GM19438 (cell line): ENCODE measurements around the gene IL36A.

Experiments
- ATAC-seq: cut with Tn5 transposase; IDR thresholded peaks from one replicate; pipeline ENCODE4 v1.9.1; 2021; ENCODE audit warnings: low read depth; ENCODE audit not compliant: unreplicated experiment

The IL36A gene, protein sequence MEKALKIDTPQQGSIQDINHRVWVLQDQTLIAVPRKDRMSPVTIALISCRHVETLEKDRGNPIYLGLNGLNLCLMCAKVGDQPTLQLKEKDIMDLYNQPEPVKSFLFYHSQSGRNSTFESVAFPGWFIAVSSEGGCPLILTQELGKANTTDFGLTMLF

DNA sequence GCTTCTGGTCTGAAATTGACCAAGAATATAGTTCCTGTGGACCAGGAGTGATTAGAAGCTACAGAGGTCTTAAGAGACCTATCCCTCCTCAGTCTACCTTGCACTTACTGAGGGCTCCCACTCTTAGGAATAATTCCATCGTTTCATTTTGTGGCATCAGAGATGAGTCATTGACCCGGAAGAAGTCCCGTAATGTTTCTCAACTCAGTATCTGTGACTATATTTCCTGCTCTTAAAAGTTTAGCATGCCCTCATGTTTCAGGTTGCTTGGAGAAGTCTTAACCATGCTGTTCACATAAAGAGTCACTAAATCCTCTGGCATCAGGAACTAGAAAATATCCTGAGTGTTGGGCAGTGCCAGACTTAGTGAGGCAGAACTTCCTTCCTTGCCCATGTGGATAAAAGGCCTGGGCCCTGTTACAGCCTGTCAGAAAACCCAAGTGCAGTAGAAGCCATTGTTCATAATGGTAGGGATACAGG lies at the start of gene IL36A:
TSS of gene IL36A (plus strand) at position 430 of the 480 bp plus-strand sequence. CDS start 413 bp downstream, outside the sequence.
- no peak for ATAC-seq

GRCh38 chr2:112957511-112957910 lies 47.7 kb upstream of the IL36A start:
- no peak for ATAC-seq

DNA sequence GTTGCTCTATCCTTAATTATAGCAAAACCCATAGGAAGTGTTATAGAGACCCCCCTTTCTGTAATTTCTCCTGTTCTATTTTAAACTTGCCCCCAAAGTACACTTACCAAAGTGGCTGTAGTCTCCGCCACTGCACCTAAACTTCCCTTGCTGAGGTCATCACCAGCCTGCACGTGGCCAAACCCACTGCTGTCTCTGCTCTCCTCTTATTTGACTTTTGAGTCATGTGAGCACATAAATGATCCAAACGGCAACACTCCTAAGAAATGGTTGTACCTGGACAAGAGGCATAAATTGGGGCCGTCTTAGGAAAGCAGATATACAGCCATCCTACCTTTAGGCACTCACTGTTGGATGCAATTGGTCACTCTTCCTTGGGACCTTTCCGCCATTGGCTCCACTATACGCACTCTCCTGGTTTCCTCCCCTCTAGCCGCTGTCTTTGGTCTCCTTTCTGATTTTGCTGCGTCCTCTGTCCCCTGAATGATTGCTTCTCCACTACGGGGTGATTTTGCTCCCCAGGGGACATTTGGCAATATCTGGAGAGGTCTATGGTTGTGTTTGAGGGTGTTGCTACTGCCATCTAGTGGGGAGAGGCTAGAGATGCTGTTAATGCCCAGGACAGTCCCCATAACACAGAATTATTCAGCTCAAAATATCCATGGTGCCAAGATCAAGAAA lies 46.7 kb upstream of the IL36A start:
- ATAC-seq = no peak

- no peak for ATAC-seq
Observed at GRCh38 chr2:112959109-112959812, 46.0 kb upstream of the IL36A start.

DNA sequence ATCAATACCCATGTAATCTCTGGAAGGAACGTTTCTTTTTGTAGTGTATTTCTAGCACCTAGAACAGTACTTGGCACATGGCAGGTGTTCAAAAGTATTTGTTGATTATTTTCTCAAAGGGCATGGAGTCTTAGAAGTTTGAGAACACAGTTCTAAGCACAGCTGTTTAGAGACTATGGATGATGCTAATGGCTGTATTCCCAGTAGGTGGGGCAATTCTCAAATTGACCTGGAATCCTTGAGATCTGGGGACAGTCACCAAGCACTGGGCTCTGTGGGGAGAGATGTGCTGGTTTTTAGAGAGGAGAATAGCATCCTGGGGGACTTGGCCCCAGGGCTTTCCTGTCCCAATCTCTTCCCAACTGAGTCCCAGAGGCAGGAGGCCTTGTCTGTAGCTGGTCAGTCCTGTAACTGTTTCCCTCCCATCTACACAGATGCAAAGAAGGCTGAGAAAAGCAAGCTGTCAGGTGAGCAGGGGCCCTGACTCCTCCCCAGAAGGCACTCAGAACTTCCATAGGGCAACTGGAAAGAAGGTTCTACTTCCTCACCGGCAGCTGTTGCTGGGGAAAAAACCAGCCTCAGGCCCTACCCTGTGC lies 44.9 kb upstream of the IL36A start:
- ATAC-seq = no peak

GRCh38 chr2:112962308-112963175 lies 42.7 kb upstream of the IL36A start:
- no peak for ATAC-seq

DNA sequence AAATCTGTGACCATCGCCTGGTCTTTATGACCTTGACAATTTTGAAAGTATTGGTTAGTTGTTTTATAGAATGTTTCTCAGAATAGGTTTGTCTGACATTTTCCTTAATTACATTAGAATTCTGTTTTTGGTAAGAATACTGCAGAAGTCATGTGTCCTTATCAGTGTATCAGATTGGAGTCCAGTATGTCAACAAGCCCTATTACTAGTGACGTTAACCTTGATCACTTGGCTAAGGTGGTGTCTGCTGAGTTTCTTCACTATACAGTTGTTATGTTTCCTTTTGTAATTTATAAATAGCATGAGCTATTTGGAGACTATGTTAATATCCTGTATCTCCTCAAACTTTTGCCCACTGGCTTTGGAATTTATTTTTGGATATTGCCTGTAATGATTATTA lies 38.2 kb upstream of the IL36A start:
- no peak for ATAC-seq

GRCh38 chr2:112972423-112973086 lies 32.7 kb upstream of the IL36A start:
- no peak for ATAC-seq

GRCh38 chr2:112973156-112973555 lies 32.1 kb upstream of the IL36A start:
- ATAC-seq = no peak

DNA sequence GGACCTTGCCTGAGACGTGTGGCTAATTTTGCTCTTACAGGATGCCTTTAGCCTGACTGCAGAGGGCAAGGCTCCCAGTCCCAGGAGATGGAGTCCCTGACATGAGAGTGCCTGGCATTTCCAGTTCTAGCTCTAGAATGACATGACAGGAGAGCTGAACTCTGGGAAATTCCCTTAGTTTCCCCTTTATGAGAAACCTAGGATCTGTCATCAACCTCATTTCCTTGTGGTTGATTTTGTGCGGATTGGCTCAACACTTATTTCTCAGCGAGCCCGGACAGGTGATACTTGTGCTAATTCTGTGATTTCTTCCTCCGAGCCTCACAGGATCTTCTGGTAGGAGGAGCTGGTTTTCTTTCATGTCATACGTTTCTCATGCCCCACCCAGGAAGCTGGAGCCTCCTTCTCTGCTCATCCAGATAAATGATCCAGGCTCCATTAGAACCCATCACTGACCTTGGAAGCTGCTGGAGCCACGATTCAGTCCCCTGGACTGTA lies 27.7 kb upstream of the IL36A start, which contains the start of gene IL36G:
TSS of gene IL36G (plus strand) at position 448 of the 498 bp plus-strand sequence. CDS start 633 bp downstream, outside the sequence.
- no peak for ATAC-seq

DNA sequence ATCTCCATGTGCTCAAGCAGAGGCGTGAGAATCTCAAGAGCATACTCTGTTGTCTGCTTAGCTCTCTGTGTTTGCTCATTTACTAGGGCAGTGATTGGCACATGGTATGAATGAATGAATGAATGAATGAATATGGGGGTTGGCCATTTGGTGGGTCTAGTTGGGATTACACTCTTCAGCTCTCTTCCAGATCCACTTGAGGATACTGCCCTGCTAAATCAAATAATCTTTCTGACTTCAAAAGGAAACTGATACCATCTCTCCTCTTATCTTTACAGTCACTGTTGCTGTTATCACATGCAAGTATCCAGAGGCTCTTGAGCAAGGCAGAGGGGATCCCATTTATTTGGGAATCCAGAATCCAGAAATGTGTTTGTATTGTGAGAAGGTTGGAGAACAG lies 25.5 kb upstream of the IL36A start:
- no peak for ATAC-seq

- ATAC-seq = no peak
Observed at GRCh38 chr2:112980537-112980936, 24.7 kb upstream of the IL36A start.

DNA sequence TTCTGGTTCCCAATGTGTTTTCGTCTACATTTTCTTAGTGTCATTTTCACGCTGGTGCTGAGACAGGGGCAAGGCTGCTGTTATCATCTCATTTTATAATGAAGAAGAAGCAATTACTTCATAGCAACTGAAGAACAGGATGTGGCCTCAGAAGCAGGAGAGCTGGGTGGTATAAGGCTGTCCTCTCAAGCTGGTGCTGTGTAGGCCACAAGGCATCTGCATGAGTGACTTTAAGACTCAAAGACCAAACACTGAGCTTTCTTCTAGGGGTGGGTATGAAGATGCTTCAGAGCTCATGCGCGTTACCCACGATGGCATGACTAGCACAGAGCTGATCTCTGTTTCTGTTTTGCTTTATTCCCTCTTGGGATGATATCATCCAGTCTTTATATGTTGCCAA lies 20.2 kb upstream of the IL36A start:
- ATAC-seq = no peak

GRCh38 chr2:112989611-112990010 lies 15.6 kb upstream of the IL36A start:
- no peak for ATAC-seq

DNA sequence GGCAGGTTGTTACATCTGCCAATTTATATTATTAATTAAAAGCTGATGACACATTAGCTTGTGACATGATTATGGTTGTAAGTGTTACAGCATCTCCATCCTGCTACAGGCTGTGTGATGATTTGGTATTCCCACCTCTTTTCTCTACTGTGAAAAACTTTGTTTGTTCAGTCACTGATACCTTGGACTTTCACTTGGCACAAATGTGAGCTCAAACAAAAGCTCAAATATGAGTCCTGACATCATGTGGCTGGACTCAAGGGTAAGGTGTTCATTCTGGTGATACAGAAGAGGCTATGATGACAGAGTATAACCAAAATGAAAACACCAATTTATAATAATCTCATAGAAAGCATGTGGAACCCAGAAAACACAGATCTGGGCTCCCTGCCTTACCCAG lies 11.4 kb upstream of the IL36A start:
- no peak for ATAC-seq

GRCh38 chr2:112994648-112995047 lies 10.6 kb upstream of the IL36A start:
- ATAC-seq = no peak

DNA sequence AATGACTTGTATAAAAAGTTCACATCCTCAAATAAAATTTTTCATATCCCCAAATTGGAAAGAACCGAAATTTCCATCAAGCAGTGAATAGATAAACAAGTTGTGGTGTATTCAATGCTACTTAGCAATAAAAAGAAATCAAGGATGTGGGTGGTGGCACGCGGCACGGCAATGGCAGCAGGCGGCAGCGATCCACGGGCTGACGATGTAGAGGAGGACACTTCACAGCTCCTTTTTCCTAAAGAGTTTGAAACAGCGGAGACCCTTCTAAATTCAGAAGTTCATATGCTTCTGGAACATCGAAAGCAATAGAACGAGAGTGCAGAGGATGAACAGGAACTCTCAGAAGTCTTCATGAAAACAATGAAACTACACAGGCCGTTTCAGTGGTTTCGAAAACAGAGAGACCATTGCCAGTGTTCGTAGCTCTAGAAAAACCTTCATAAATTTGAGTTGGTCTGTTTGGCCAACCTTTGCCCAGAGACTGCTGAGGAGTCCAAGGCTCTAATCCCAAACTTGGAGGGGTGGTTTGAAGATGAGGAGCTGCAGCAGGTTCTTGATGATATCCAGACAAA lies 9.8 kb upstream of the IL36A start:
- no peak for ATAC-seq

GRCh38 chr2:112996635-112997034 lies 8.6 kb upstream of the IL36A start:
- no peak for ATAC-seq

DNA sequence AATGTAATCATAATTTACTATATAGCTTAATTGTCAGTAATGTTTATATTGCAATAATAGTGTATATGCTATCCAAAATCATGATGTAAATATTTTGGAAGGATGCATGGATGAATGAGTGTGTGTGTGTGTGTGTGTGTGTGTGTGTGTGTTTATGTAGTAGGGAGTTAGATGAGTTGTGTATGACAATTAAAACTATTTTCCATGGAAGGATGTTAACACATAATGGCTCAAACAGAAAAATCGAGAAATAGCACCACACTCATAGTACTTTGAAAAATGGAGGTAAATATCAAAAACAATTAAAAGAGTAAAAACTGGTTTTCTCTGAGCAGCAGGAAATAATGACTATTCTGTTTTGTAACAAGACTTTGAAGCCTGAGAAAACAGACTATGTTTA lies 8.1 kb upstream of the IL36A start:
- no peak for ATAC-seq
